IMR-90 (cell line): ENCODE measurements around the gene RNF141. TPM values are rescaled to one million over a fixed set of nuclear protein-coding genes. Genes with fewer than 3 reads are reported as not detected.

Experiments used
- ATAC-seq: fragments of 200-7000 bp; cut with Tn5 transposase; 2 replicates; pipeline ENCODE4 v1.9.1; 2020; ENCODE audit warnings: low read depth, mild to moderate bottlenecking, moderate library complexity
- BruUV-seq: library from RNA; stranded (reverse); fragments of 400-500 nt; replicated peaks from 2 replicates; lab custom pipeline; 2021; lab: Mats Ljungman, UMichigan
- CTCF ChIA-PET: fragments of 300-600 bp; formaldehyde crosslinking; extraction: SDS; loops from one replicate; lab custom pipeline; 2021; ENCODE audit warnings: antibody characterized with exemption; lab: Yijun Ruan, JAX
- POLR2A ChIA-PET: fragments of 300-600 bp; sonication (Branson Sonifier 250); formaldehyde crosslinking; loops from one replicate; lab custom pipeline; 2022; ENCODE audit warnings: antibody characterized with exemption; ENCODE audit not compliant: unreplicated experiment; lab: Charles Lee
- DNase-seq: peaks from one replicate; pipeline ENCODE4 v3.0.0; 2013
- H2AFZ ChIP-seq: replicated peaks from 2 replicates; pipeline ENCODE3; 2013; ENCODE audit warnings: low read length, mild to moderate bottlenecking; ENCODE audit not compliant: poor library complexity
- H2AK5ac ChIP-seq: 2 replicates; pipeline ENCODE4 v1.6.1; 2013; ENCODE audit warnings: low read depth, low read length, inconsistent platforms
- H2AK9ac ChIP-seq: replicated peaks from 2 replicates; pipeline ENCODE3; 2013; ENCODE audit warnings: mild to moderate bottlenecking, low read depth, low read length, moderate library complexity; ENCODE audit not compliant: poor library complexity
- H2BK120ac ChIP-seq: 2 replicates; pipeline ENCODE4 v1.6.1; 2013; ENCODE audit warnings: low read depth, low read length, inconsistent platforms
- H2BK15ac ChIP-seq: 3 replicates; pipeline ENCODE4 v1.6.1; 2013; ENCODE audit warnings: low read depth, low read length, inconsistent platforms
- H2BK20ac ChIP-seq: 2 replicates; pipeline ENCODE4 v1.6.1; 2013; ENCODE audit warnings: low read depth, mild to moderate bottlenecking, inconsistent platforms, low read length, moderate library complexity
- H2BK5ac ChIP-seq: 2 replicates; pipeline ENCODE4 v1.6.1; 2013; ENCODE audit warnings: mild to moderate bottlenecking, low read depth, low read length, inconsistent platforms; ENCODE audit not compliant: poor library complexity, severe bottlenecking
- H3K14ac ChIP-seq: replicated peaks from 2 replicates; pipeline ENCODE4 v1.6.1; 2013; ENCODE audit warnings: low read depth, low read length, inconsistent platforms
- H3K18ac ChIP-seq: 2 replicates; pipeline ENCODE4 v1.6.1; 2013; ENCODE audit warnings: low read depth, low read length, control low read depth
- H3K23ac ChIP-seq: 2 replicates; pipeline ENCODE4 v1.6.1; 2013; ENCODE audit warnings: low read depth, low read length, inconsistent platforms
- H3K27ac ChIP-seq: 2 replicates; pipeline ENCODE4 v1.5.1; 2013; ENCODE audit warnings: mild to moderate bottlenecking, control low read depth, low read length; ENCODE audit not compliant: insufficient read depth
- H3K27me3 ChIP-seq: 2 replicates; pipeline ENCODE4 v1.6.1; 2013; ENCODE audit warnings: low read length; ENCODE audit not compliant: control insufficient read depth, insufficient read depth
- H3K36me3 ChIP-seq: 2 replicates; pipeline ENCODE4 v1.6.1; 2013; ENCODE audit warnings: low read length, mixed read lengths; ENCODE audit not compliant: control insufficient read depth, insufficient read depth
- H3K4ac ChIP-seq: 2 replicates; pipeline ENCODE4 v1.6.1; 2013; ENCODE audit warnings: low read depth, low read length, inconsistent platforms
- H3K4me1 ChIP-seq: 2 replicates; pipeline ENCODE4 v1.6.1; 2013; ENCODE audit warnings: low read length, mixed read lengths; ENCODE audit not compliant: control insufficient read depth, insufficient read depth
- H3K4me2 ChIP-seq: 2 replicates; pipeline ENCODE4 v1.6.1; 2013; ENCODE audit warnings: low read depth, mild to moderate bottlenecking, control low read depth, low read length, moderate library complexity
- H3K4me3 ChIP-seq: 2 replicates; pipeline ENCODE4 v1.5.1; 2013; ENCODE audit warnings: low read depth, mild to moderate bottlenecking, control low read depth, low read length, moderate library complexity; ENCODE audit not compliant: insufficient read depth
- H3K56ac ChIP-seq: 2 replicates; pipeline ENCODE4 v1.6.1; 2013; ENCODE audit warnings: low read length, inconsistent platforms; ENCODE audit not compliant: insufficient read depth; ENCODE audit errors: extremely low read depth
- H3K79me1 ChIP-seq, 2 experiments: 2 replicates each; pipeline ENCODE4 v1.6.1; 2013; ENCODE audit warnings: low read length in 2 of 2, inconsistent platforms in 1 of 2, low read depth in 1 of 2
- H3K9ac ChIP-seq: 2 replicates; pipeline ENCODE4 v1.6.1; 2013; ENCODE audit warnings: low read depth, low read length, control low read depth
- H3K9me1 ChIP-seq: 2 replicates; pipeline ENCODE4 v1.6.1; 2013; ENCODE audit warnings: low read length, inconsistent platforms; ENCODE audit not compliant: insufficient read depth
- H3K9me3 ChIP-seq: 2 replicates; pipeline ENCODE4 v1.6.1; 2013; ENCODE audit warnings: low read length; ENCODE audit not compliant: control insufficient read depth, insufficient read depth
- H4K20me1 ChIP-seq: 2 replicates; pipeline ENCODE4 v1.6.1; 2013; ENCODE audit warnings: low read length, inconsistent platforms; ENCODE audit not compliant: insufficient read depth
- H4K5ac ChIP-seq: 2 replicates; pipeline ENCODE4 v1.6.1; 2013; ENCODE audit warnings: mild to moderate bottlenecking, low read depth, low read length, control low read depth
- H4K8ac ChIP-seq, 2 experiments: 2 replicates each; pipeline ENCODE4 v1.6.1; 2013; ENCODE audit warnings: low read depth in 2 of 2, low read length in 2 of 2, control low read depth in 1 of 2, inconsistent platforms in 1 of 2
- H4K91ac ChIP-seq: 2 replicates; pipeline ENCODE4 v1.6.1; 2013; ENCODE audit warnings: low read depth, low read length, inconsistent platforms; ENCODE audit not compliant: insufficient read depth
- BHLHE40 ChIP-seq: fragments of 150-350 bp; IDR thresholded peaks from 2 replicates; pipeline ENCODE4 v1.6.1; 2016; ENCODE audit warnings: mild to moderate bottlenecking, low read depth, low read length
- CEBPB ChIP-seq: IDR thresholded peaks from 2 replicates; pipeline ENCODE4 v1.6.1; 2012; ENCODE audit warnings: low read depth, low read length, improper control_type of control experiment
- CHD1 ChIP-seq: IDR thresholded peaks from 2 replicates; pipeline ENCODE4 v1.6.1; 2012; ENCODE audit warnings: low read depth, low read length, improper control_type of control experiment
- CTCF ChIP-seq: conservative IDR thresholded peaks from 2 replicates; pipeline ENCODE4 v1.5.1; 2012; ENCODE audit warnings: mild to moderate bottlenecking, low read depth, low read length, improper control_type of control experiment
- FOS ChIP-seq: fragments of 150-350 bp; IDR thresholded peaks from 2 replicates; pipeline ENCODE4 v1.6.1; 2016; ENCODE audit warnings: low read depth, low read length
- MAFK ChIP-seq: IDR thresholded peaks from 2 replicates; pipeline ENCODE4 v1.6.1; 2012; ENCODE audit warnings: low read depth, low read length, improper control_type of control experiment
- MAZ ChIP-seq: IDR thresholded peaks from 2 replicates; pipeline ENCODE4 v1.6.1; 2012; ENCODE audit warnings: low read depth, mild to moderate bottlenecking, low read length, improper control_type of control experiment, moderate library complexity, borderline replicate concordance
- MXI1 ChIP-seq: IDR thresholded peaks from 2 replicates; pipeline ENCODE4 v1.6.1; 2012; ENCODE audit warnings: low read depth, mild to moderate bottlenecking, low read length, moderate library complexity, borderline replicate concordance
- NFE2L2 ChIP-seq: fragments of 150-350 bp; IDR thresholded peaks from 2 replicates; pipeline ENCODE4 v1.6.1; 2016; ENCODE audit warnings: low read depth, mild to moderate bottlenecking, low read length
- POLR2A ChIP-seq: IDR thresholded peaks from 2 replicates; pipeline ENCODE4 v1.6.1; 2012; ENCODE audit warnings: mild to moderate bottlenecking, low read depth, low read length
- RAD21 ChIP-seq: IDR thresholded peaks from 2 replicates; pipeline ENCODE4 v1.6.1; 2012; ENCODE audit warnings: low read length, improper control_type of control experiment
- RCOR1 ChIP-seq: IDR thresholded peaks from 2 replicates; pipeline ENCODE4 v1.6.1; 2012; ENCODE audit warnings: mild to moderate bottlenecking, low read length, improper control_type of control experiment; ENCODE audit not compliant: insufficient replicate concordance
- RFX5 ChIP-seq: IDR thresholded peaks from 2 replicates; pipeline ENCODE4 v1.8.0; 2012; ENCODE audit warnings: low read depth, mild to moderate bottlenecking, low read length, moderate library complexity
- SMC3 ChIP-seq: fragments of 150-350 bp; IDR thresholded peaks from 2 replicates; pipeline ENCODE4 v1.6.1; 2016; ENCODE audit warnings: low read depth, mild to moderate bottlenecking, antibody characterized with exemption, low read length, moderate library complexity
- WGBS, 2 experiments: methylation state at CpG; one replicate each; pipeline versions ENCODE4 v1.1.5 to v1.1.7; 2013; ENCODE audit warnings: missing lambda C conversion rate in 2 of 2; ENCODE audit not compliant: insufficient read length in 1 of 2; ENCODE audit errors: extremely low coverage in 2 of 2; 5-methylcytosine and 5-hydroxymethylcytosine counted together
- dilution Hi-C: fragments of 300-500 bp; cut with HindIII; formaldehyde crosslinking; loops from one replicate; pipeline ENCODE4 v1.14.3; 2018; ENCODE audit warnings: low sequenced_read_pairs; ENCODE audit not compliant: unreplicated experiment
- in situ Hi-C: fragments of 300-500 bp; cut with MboI; formaldehyde crosslinking; loops from 3 replicates; pipeline ENCODE4 v1.14.3; 2019; ENCODE audit warnings: low sequenced_read_pairs, inconsistent platforms, mixed read lengths
- intact Hi-C: fragments of 100-400 bp; cut with micrococcal nuclease; formaldehyde crosslinking; loops from 2 replicates; pipeline ENCODE4 v1.10.0; 2022
- polyA plus RNA-seq, 3 experiments: library from polyadenylated mRNA; depleted of rRNA; stranded (reverse); fragments of >200 nt; gene quantifications; 2 replicates each; pipeline ENCODE4 v1.2.3, GENCODE V29; 2012; ENCODE audit warnings: low replicate concordance in 1 of 3
- total RNA-seq: library from RNA; depleted of rRNA; stranded (reverse); fragments of >200 nt; gene quantifications from 2 replicates; pipeline ENCODE4 v1.2.3, GENCODE V29; 2012
- TF ChIP-seq, protein P1 (sequence below): fragments of 150-350 bp; IDR thresholded peaks from 2 replicates; pipeline ENCODE4 v1.6.1; 2016; ENCODE audit warnings: low read depth, mild to moderate bottlenecking, low read length, moderate library complexity, borderline replicate concordance
- TF ChIP-seq, protein P2 (sequence below): fragments of 150-350 bp; IDR thresholded peaks from 2 replicates; pipeline ENCODE4 v1.6.1; 2017; ENCODE audit warnings: mild to moderate bottlenecking, antibody characterized with exemption, low read length, low read depth

Gene RNF141
- total and polyA plus RNA-seq, 2 of the 4 experiments (the other 2 are of a cell fraction): 13.8 to 18.6 TPM

DNA sequence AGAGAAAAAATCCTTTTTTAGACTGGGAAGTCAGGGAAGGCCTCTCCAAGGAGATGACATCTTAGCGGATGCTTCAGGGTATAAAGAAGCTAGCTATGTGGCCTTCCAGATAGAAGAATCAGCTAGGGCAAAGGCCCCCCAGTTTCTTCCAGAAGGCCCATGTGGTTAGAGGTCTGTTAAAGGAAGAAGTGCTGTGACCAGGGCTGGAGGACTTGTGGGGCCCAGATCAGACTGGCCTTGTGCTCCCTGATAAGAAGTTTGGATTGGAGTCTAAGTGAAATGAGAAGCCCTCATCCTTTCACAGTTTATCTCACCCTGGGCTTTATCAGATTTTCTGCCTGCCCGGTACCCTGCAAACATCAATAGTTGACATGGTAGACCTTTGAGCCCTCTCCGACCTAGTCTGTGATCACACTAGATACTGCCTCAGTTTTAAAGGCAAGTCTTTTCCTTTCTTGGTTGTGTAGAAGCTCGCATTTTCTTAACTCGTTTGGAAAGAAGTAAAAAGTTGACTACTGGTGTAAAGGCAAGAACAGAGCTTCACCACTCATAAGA, 78.2 kb downstream of the RNF141 start:
- in situ Hi-C loops: no loop called here
- ChIA-PET CTCF (no interaction called here), POLR2A (no interaction called here)
- no peak for DNase-seq
- Histone ChIP-seq H4K5ac (no peak overlapping the region), H2BK5ac (no peak overlapping the region), H3K4ac (no peak overlapping the region), H3K4me1 (peaks cover 7% of the 10 kb centered on the region; the same call in 1 of the 2 replicates), H3K36me3 (peaks cover 39% of the 10 kb centered on the region), H4K20me1 (peaks cover 17% of the 10 kb centered on the region; the same call in 1 of the 2 replicates), H3K4me3 (no peak overlapping the region), H2BK20ac (no peak overlapping the region), H3K18ac (no peak overlapping the region), H3K9me1 (peaks cover 2% of the 10 kb centered on the region; the same call in 1 of the 2 replicates), H3K79me1 (peaks cover 22 to 54% of the 10 kb centered on the region in 2 experiments), H4K8ac (no peak overlapping the region), H2BK15ac (no peak overlapping the region), H2AK9ac (no peak overlapping the region), H3K23ac (no peak overlapping the region), H3K56ac (no peak overlapping the region), H2AK5ac (no peak overlapping the region), H2BK120ac (no peak overlapping the region), H3K27ac (no peak overlapping the region), H3K27me3 (no peaks in the 10 kb centered on the region), H4K91ac (no peak overlapping the region), H3K9ac (no peak overlapping the region), H3K4me2 (no peak overlapping the region), H3K14ac (no peak overlapping the region), H3K9me3 (no peaks in the 10 kb centered on the region), H2AFZ (no peak overlapping the region)
- no peak for TF ChIP-seq RFX5
- TF ChIP-seq, protein P1, sequence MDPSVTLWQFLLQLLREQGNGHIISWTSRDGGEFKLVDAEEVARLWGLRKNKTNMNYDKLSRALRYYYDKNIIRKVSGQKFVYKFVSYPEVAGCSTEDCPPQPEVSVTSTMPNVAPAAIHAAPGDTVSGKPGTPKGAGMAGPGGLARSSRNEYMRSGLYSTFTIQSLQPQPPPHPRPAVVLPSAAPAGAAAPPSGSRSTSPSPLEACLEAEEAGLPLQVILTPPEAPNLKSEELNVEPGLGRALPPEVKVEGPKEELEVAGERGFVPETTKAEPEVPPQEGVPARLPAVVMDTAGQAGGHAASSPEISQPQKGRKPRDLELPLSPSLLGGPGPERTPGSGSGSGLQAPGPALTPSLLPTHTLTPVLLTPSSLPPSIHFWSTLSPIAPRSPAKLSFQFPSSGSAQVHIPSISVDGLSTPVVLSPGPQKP: no peak
- TF ChIP-seq CHD1: no peak
- no peak for TF ChIP-seq SMC3
- no peak for TF ChIP-seq POLR2A
- TF ChIP-seq RCOR1: no peak
- TF ChIP-seq NFE2L2: no peak
- no peak for TF ChIP-seq MAFK
- no peak for TF ChIP-seq RAD21
- no peak for TF ChIP-seq MXI1
- TF ChIP-seq CEBPB: no peak
- TF ChIP-seq CTCF: no peak
- no peak for TF ChIP-seq MAZ
- TF ChIP-seq FOS: no peak
- TF ChIP-seq, protein P2, sequence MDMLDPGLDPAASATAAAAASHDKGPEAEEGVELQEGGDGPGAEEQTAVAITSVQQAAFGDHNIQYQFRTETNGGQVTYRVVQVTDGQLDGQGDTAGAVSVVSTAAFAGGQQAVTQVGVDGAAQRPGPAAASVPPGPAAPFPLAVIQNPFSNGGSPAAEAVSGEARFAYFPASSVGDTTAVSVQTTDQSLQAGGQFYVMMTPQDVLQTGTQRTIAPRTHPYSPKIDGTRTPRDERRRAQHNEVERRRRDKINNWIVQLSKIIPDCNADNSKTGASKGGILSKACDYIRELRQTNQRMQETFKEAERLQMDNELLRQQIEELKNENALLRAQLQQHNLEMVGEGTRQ: no peak
- no peak for TF ChIP-seq BHLHE40
- WGBS, 2 experiments: 89% methylated on average over 1 of the region's 5 CpGs; no CpG with 5 or more reads in 1 of the 2 experiments
- intact Hi-C loops: no loop called here
- ATAC-seq: no peak
- BruUV-seq: no TSS peak
- dilution Hi-C loops: no loop called here
